Left lung (tissue), 14 donors: ENCODE measurements around the gene AFAP1L2. TPM values are rescaled to one million over a fixed set of nuclear protein-coding genes. Genes with fewer than 3 reads are reported as not detected.

ENCODE experiments used
- ATAC-seq: fragments of 200-7000 bp; cut with Tn5 transposase; one replicate; pipeline ENCODE4 v1.9.1; 2020; ENCODE audit warnings: moderate library complexity
- DNase-seq, 4 donors: peaks; one replicate each; pipeline ENCODE4 v3.0.0-alpha.2; 2013 to 2020
- H3K27ac ChIP-seq, 2 donors: fragments of 200-600 bp; sonication (generic) in 1 of 2; one replicate each; pipeline versions ENCODE4 v1.5.0 to v1.8.0; 2020 to 2021
- H3K27me3 ChIP-seq, 2 donors: fragments of 200-600 bp; sonication (generic) in 1 of 2; one replicate each; pipeline versions ENCODE4 v1.5.0 to v1.8.0; 2020 to 2021
- H3K36me3 ChIP-seq, 2 donors: fragments of 200-600 bp; sonication (generic) in 1 of 2; one replicate each; pipeline versions ENCODE4 v1.5.0 to v1.8.0; 2020 to 2021
- H3K4me1 ChIP-seq, 2 donors: fragments of 200-600 bp; one replicate each; pipeline ENCODE4 v1.8.0; 2021
- H3K4me3 ChIP-seq, 2 donors: fragments of 200-600 bp; sonication (generic) in 1 of 2; one replicate each; pipeline versions ENCODE4 v1.5.0 to v1.8.0; 2020 to 2021; ENCODE audit warnings: mild to moderate bottlenecking in 1 of 2
- H3K9me3 ChIP-seq, 2 donors: fragments of 200-600 bp; sonication (generic) in 1 of 2; one replicate each; pipeline versions ENCODE4 v1.5.0 to v1.8.0; 2020 to 2021
- intact Hi-C, 2 donors: fragments of 100-400 bp; cut with DNase I; formaldehyde crosslinking; loops; one replicate each; pipeline versions ENCODE4 v1.11.2 to v1.14.2; 2022
- long read RNA-seq, 12 donors: library from polyadenylated mRNA in 2 of 12; unstranded in 2 of 12; transcript quantifications; one replicate each; pipeline ENCODE4 v2.0.0 and lab custom pipeline, GENCODE V29; 2019 to 2026
- polyA plus RNA-seq, 6 donors: library from polyadenylated mRNA; unstranded; fragments of 120-200 nt; gene quantifications; one replicate each; pipeline ENCODE4 v1.2.1, GENCODE V29; 2013; ENCODE audit not compliant: insufficient read length in 6 of 6
- total RNA-seq, 2 donors: library from RNA; stranded (reverse); fragmentation: NEBNext Ultra II Directional; extraction: Animal tissue kit (Norgen Biotek cat#: 25700); gene quantifications; one replicate each; pipeline ENCODE4 v1.2.1, GENCODE V29; 2021
- TF ChIP-seq, protein P1 (sequence below), 2 donors: fragments of 200-600 bp; sonication (generic) in 1 of 2; IDR thresholded peaks; one replicate each; pipeline versions ENCODE4 v1.5.0 to v1.8.0; 2021; ENCODE audit warnings: antibody characterized with exemption in 2 of 2
- donor health status: DM: no; HTN: yes; CAD: no.
- donor health status: DM: no; HTN: no; CAD: no.

Gene AFAP1L2, protein sequence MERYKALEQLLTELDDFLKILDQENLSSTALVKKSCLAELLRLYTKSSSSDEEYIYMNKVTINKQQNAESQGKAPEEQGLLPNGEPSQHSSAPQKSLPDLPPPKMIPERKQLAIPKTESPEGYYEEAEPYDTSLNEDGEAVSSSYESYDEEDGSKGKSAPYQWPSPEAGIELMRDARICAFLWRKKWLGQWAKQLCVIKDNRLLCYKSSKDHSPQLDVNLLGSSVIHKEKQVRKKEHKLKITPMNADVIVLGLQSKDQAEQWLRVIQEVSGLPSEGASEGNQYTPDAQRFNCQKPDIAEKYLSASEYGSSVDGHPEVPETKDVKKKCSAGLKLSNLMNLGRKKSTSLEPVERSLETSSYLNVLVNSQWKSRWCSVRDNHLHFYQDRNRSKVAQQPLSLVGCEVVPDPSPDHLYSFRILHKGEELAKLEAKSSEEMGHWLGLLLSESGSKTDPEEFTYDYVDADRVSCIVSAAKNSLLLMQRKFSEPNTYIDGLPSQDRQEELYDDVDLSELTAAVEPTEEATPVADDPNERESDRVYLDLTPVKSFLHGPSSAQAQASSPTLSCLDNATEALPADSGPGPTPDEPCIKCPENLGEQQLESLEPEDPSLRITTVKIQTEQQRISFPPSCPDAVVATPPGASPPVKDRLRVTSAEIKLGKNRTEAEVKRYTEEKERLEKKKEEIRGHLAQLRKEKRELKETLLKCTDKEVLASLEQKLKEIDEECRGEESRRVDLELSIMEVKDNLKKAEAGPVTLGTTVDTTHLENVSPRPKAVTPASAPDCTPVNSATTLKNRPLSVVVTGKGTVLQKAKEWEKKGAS
- total RNA-seq (1 to 10 TPM; 6.4 to 6.7 TPM), polyA plus RNA-seq (10 to 100 TPM; 31.8 to 43.3 (median 34.9) TPM)
- long read RNA-seq, donor 1, partial matches to known transcripts, result 10 of 10 reads
- long read RNA-seq, donor 1, other reads (novel, unspliced or antisense), result 0 of 10 reads
- long read RNA-seq, donor 2, partial matches to known transcripts, result 0 of 1 reads
- long read RNA-seq, donor 2, other reads (novel, unspliced or antisense), result 0 of 1 reads
- long read RNA-seq, donor 3, partial matches to known transcripts, result 0 of 3 reads
- long read RNA-seq, donor 3, other reads (novel, unspliced or antisense), result 0 of 3 reads
- long read RNA-seq, donor 4, result 0 reads
- long read RNA-seq, donor 5, partial matches to known transcripts, result 0 of 1 reads
- long read RNA-seq, donor 5, other reads (novel, unspliced or antisense), result 0 of 1 reads
- long read RNA-seq, donor 6, partial matches to known transcripts, result 13 of 14 reads
- long read RNA-seq, donor 6, other reads (novel, unspliced or antisense), result 0 of 14 reads
- long read RNA-seq, donor 7, result 0 reads
- long read RNA-seq, donor 8, partial matches to known transcripts, result 11 of 12 reads
- long read RNA-seq, donor 8, other reads (novel, unspliced or antisense), result 0 of 12 reads
- long read RNA-seq, donor 9, result 0 reads
- long read RNA-seq, donor 10, result 0 reads
- long read RNA-seq, donor 11, partial matches to known transcripts, result 0 of 5 reads
- long read RNA-seq, donor 11, other reads (novel, unspliced or antisense), result 0 of 5 reads
- long read RNA-seq, donor 12, result 0 reads

DNA sequence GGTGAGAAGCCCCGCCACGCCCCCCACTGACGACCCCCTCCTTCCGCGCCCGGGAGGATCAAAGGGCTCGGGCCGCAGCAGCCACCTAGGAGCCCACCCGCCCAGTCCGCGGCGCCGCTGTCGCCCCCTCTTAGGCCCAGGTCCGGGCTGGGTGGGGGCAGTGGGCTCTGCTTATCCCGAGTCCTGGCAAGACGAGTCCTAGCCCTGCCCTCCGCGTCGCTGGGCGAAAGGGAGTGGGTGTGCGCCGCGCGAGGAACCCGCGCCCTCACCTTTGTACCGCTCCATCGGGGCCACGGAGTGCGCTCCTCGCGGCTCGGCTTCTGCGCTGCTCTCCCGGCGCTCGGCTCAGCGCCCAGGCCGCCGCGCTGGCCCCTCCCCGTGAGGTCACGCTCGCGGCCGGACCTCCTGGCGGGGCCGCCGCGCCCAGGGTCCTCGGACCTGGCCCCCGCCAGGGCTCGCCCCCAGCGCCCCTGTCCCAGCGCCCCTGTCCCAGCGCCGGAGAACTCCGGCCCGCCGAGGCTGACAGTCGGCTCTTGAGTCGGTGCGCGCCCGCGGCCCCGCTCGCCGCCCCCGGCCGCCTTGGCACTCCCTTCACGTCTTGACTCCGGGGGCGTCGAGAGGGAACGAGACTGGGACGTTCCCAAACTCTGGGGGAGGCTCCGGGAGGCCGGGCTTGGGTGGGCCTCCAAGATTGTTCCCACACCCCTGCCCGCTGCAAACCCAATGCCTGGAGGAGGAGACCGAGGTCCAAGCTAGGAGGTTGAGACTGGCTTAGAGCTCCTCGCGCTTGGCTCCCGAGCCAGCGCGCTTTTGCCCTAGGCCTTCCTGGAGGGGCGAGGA is at the start of gene AFAP1L2:
AFAP1L2 (minus strand) TSS at position 332 of the 840 bp plus-strand sequence; CDS start at position 285, 47 bp downstream.
- Histone ChIP-seq H3K27me3 (peaks cover 16 to 56% of the 10 kb centered on the region in 2 donors), H3K4me1 (peaks cover 5 to 11% of the 10 kb centered on the region in 2 donors), H3K9me3 (no peaks in the 10 kb centered on the region), H3K4me3 (peak within 1 kb of the TSS; percentile 33 to 37), H3K27ac (no peak within 1 kb of the TSS), H3K36me3 (no peaks in the 10 kb centered on the region)
- DNase-seq, result peak in 2 of 4 donors; percentile 65 to 77
- TF ChIP-seq, protein P1, sequence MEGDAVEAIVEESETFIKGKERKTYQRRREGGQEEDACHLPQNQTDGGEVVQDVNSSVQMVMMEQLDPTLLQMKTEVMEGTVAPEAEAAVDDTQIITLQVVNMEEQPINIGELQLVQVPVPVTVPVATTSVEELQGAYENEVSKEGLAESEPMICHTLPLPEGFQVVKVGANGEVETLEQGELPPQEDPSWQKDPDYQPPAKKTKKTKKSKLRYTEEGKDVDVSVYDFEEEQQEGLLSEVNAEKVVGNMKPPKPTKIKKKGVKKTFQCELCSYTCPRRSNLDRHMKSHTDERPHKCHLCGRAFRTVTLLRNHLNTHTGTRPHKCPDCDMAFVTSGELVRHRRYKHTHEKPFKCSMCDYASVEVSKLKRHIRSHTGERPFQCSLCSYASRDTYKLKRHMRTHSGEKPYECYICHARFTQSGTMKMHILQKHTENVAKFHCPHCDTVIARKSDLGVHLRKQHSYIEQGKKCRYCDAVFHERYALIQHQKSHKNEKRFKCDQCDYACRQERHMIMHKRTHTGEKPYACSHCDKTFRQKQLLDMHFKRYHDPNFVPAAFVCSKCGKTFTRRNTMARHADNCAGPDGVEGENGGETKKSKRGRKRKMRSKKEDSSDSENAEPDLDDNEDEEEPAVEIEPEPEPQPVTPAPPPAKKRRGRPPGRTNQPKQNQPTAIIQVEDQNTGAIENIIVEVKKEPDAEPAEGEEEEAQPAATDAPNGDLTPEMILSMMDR (IDR thresholded peaks at IDR 0.05), result no peak
- ATAC-seq, result peak; percentile 88
- intact Hi-C loops, result no loop called here

DNA sequence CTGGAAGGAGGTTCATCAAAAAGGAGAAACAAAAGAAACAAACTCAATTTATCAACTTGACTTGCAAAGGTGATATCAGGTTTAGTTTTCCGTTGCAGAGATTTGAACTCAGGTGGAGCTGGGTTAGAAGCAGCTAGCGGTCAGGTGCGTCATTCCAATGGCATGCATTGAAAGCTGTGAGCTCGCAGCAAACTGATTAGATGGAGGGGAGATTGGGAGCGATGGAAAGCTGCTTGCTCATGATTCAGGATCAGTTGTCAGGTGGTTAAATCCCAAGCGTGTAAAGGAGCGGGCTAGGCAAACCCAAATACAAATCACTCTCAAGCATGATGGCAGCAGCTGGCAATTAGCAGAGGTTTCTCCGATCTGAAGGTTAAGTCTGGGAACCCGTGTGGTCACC is 49.3 kb upstream of the AFAP1L2 start:
- Histone ChIP-seq H3K27me3 (no peaks in the 10 kb centered on the region), H3K27ac (no peak overlapping the region), H3K4me3 (no peak overlapping the region), H3K9me3 (no peaks in the 10 kb centered on the region), H3K36me3 (no peaks in the 10 kb centered on the region), H3K4me1 (no peaks in the 10 kb centered on the region)
- TF ChIP-seq, protein P1 (IDR thresholded peaks at IDR 0.05), result no peak
- ATAC-seq (no peak), DNase-seq (no peak)
- intact Hi-C loops, result no loop called here

DNA sequence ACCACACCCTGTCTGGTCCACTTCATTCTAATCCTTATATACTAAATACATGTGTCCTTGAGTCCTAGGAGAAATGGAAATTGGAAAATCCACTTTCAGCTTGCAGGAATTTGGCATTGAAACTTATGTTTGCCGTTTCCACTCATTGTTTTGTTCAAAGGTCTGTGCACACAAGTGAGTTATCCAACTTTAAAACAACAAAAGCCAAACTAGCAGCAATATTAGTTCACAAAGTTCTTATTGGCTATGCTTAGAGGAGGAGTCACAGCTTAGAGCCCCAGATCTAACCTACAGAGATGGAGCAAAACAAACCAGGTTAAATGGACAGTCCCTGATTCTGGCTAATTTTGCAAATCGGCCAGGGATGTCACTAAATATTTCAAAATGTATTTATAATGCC is 44.6 kb upstream of the AFAP1L2 start:
- Histone ChIP-seq H3K4me1 (no peaks in the 10 kb centered on the region), H3K9me3 (no peaks in the 10 kb centered on the region), H3K4me3 (no peak overlapping the region), H3K36me3 (peaks cover 0 to 4% of the 10 kb centered on the region in 2 donors), H3K27ac (no peak overlapping the region), H3K27me3 (no peaks in the 10 kb centered on the region)
- DNase-seq (no peak), ATAC-seq (no peak)
- TF ChIP-seq, protein P1 (IDR thresholded peaks at IDR 0.05), result no peak
- intact Hi-C loops, result no loop called here

DNA sequence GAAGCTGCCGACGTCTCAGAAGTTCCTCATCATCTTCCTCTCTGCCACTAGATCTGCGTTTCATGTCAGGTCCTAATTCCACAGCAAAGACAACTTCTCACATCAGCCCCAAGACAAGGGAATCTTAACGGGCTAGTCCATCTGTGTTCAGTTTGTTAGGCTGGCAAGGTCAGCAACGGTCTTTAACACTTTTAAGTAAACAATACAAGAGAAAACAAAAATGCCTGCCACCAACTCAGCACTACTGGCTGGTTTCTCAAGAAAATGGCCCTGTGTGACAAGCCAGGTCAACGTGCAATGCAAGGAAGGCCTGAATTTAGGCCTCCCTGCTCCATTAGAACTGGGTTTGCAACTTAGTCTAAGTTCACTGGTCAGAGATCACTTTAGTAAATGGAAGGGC is 41.0 kb upstream of the AFAP1L2 start:
- intact Hi-C loops, result no loop called here

More for the DNA sequence above, 41.0 kb upstream of the AFAP1L2 start:
- H3K9me3 ChIP-seq, result no peaks in the 10 kb centered on the region
- DNase-seq (no peak), ATAC-seq (no peak)
- H3K4me3 ChIP-seq, result no peak overlapping the region
- no peak overlapping the region for H3K27ac ChIP-seq
- TF ChIP-seq, protein P1 (IDR thresholded peaks at IDR 0.05), result no peak
- peaks cover 0 to 16% of the 10 kb centered on the region in 2 donors for H3K36me3 ChIP-seq
- H3K4me1 ChIP-seq, result no peaks in the 10 kb centered on the region
- no peaks in the 10 kb centered on the region for H3K27me3 ChIP-seq
